Ovary (tissue), 9 donors: Measurements from ENCODE around the gene PPP1R37. TPM values are rescaled to one million over a fixed set of nuclear protein-coding genes. Genes with fewer than 3 reads are reported as not detected.
A peak's percentile ranks its signal among the peaks of the same experiment; 100 is the strongest.

Source experiments
- DNase-seq, 5 donors: peaks; one replicate each; pipeline ENCODE4 v3.0.0-alpha.2; 2019 to 2020
- H3K27ac ChIP-seq, 2 donors: fragments of 200-600 bp; one replicate each; pipeline versions ENCODE4 v1.5.1 to v1.8.0; 2019 to 2022
- H3K27me3 ChIP-seq: fragments of 200-600 bp; one replicate; pipeline ENCODE4 v1.8.0; 2022
- H3K36me3 ChIP-seq: fragments of 200-600 bp; sonication (generic); one replicate; pipeline ENCODE4 v1.5.1; 2019
- H3K4me1 ChIP-seq: one replicate; pipeline ENCODE4 v1.8.1; 2013; ENCODE audit warnings: mild to moderate bottlenecking, moderate library complexity; ENCODE audit not compliant: insufficient read depth
- H3K4me3 ChIP-seq: fragments of 200-600 bp; sonication (generic); one replicate; pipeline ENCODE4 v1.5.1; 2017
- H3K9me3 ChIP-seq, 2 donors: fragments of 200-600 bp in 1 of 2; sonication (generic) in 1 of 2; one replicate each; pipeline versions ENCODE4 v1.5.1 to v1.8.1; 2013 to 2019; ENCODE audit warnings: mild to moderate bottlenecking in 1 of 2, moderate library complexity in 1 of 2
- EP300 ChIP-seq: sonication (generic); formaldehyde crosslinking; IDR thresholded peaks from one replicate; pipeline ENCODE4 v1.6.1; 2017; ENCODE audit warnings: antibody characterized with exemption
- POLR2A ChIP-seq: fragments of 450-650 bp; IDR thresholded peaks from one replicate; pipeline ENCODE4 v1.6.1; 2017; ENCODE audit warnings: antibody characterized with exemption, mild to moderate bottlenecking, moderate library complexity
- WGBS, 3 donors: extraction: QIAGEN DNeasy Blood & Tissue Kit in 1 of 3; methylation state at CpG; one replicate each; pipeline versions ENCODE4 v1.1.5 to v1.1.7; 2013 to 2017; 5-methylcytosine and 5-hydroxymethylcytosine counted together
- intact Hi-C, 4 donors: fragments of 100-400 bp; cut with DNase I; formaldehyde crosslinking; loops; one replicate each; pipeline versions ENCODE4 v1.11.0 to v1.15.1; 2022 to 2023
- polyA plus RNA-seq, 2 donors: library from polyadenylated mRNA; stranded (reverse); fragments of 200-250 nt in 1 of 2; fragments of 350-450 nt in 1 of 2; fragmentation: Illumina TruSeq in 1 of 2; extraction: RNeasy Lipid Tissue Mini Kit (QIAGEN cat#74804) in 1 of 2; gene quantifications; one replicate each; pipeline ENCODE4 v1.2.3, GENCODE V29; 2013 to 2014
- total RNA-seq, 7 donors: library from RNA; depleted of rRNA in 2 of 7; stranded (reverse); fragments of >200 nt in 2 of 7; fragmentation: NEBNext Ultra II Directional in 3 of 7; extraction: Animal tissue kit (Norgen Biotek cat#: 25700) in 3 of 7; gene quantifications; one replicate each; pipeline versions ENCODE4 v1.1.0 to v1.2.4, GENCODE V29; 2016 to 2023
- TF ChIP-seq, protein P1 (sequence below), 3 donors: fragments of 450-650 bp in 2 of 3; fragments of 200-600 bp in 1 of 3; IDR thresholded peaks; one replicate each; pipeline versions ENCODE4 v1.5.1 to v1.8.0; 2016 to 2022; ENCODE audit warnings: antibody characterized with exemption in 3 of 3, mild to moderate bottlenecking in 1 of 3
- donor health status: DM: no; HTN: no; CAD: no; lungs with moderate emphysema.
- donor health status: DM: no; HTN: no; CAD: no.
- donor health status: Bipolar disorder and iron deficiency.
- donor health status: DM: yes; HTN: yes; CAD: no.
- donor health status: DM: no; HTN: no; CAD: no.
- donor health status: DM: yes; HTN: yes; CAD: no.

The PPP1R37 gene
- total and polyA plus RNA-seq, 9 donors, result 5.5 to 28.4 (median 20.2) TPM

DNA sequence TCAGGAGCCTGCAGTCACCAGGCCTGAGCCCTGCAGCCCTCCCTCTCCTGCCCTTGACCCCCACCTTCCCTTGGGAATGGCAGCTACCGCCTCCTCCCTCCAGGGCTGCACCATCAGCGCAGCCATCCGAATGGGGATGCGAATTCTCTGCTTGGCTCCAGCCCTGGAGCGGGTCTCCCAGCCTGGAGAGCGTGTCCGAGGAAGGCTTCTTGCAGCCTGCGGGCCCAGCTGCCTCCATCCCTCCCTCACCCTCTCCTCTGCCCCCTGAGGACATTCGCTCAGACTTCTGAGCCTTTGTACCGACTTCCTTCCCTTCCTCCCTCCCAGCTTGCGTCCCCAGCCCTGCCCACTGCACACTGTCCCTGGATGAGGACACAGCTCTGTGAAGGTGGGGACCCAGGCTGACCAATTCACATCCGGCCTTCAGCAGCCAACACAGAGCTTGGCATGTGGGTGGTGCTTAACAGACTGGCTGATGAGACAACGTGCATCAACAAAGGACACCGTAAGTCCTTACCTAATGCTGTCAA is 73.8 kb downstream of the PPP1R37 start:
- H3K4me1 ChIP-seq, result no peaks in the 10 kb centered on the region
- no peaks in the 10 kb centered on the region for H3K27me3 ChIP-seq
- DNase-seq, result no peak
- intact Hi-C loops, result no loop called here
- no peak for TF ChIP-seq EP300
- TF ChIP-seq, protein P1, sequence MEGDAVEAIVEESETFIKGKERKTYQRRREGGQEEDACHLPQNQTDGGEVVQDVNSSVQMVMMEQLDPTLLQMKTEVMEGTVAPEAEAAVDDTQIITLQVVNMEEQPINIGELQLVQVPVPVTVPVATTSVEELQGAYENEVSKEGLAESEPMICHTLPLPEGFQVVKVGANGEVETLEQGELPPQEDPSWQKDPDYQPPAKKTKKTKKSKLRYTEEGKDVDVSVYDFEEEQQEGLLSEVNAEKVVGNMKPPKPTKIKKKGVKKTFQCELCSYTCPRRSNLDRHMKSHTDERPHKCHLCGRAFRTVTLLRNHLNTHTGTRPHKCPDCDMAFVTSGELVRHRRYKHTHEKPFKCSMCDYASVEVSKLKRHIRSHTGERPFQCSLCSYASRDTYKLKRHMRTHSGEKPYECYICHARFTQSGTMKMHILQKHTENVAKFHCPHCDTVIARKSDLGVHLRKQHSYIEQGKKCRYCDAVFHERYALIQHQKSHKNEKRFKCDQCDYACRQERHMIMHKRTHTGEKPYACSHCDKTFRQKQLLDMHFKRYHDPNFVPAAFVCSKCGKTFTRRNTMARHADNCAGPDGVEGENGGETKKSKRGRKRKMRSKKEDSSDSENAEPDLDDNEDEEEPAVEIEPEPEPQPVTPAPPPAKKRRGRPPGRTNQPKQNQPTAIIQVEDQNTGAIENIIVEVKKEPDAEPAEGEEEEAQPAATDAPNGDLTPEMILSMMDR (IDR thresholded peaks at IDR 0.05), result no peak
- TF ChIP-seq POLR2A, result no peak
- H3K4me3 ChIP-seq, result no peak overlapping the region
- 58 to 66% (median 58%) methylated on average over 14 of the region's 14 CpGs for WGBS, 3 donors
- no peaks in the 10 kb centered on the region for H3K9me3 ChIP-seq
- H3K27ac ChIP-seq, result no peak overlapping the region
- no peaks in the 10 kb centered on the region for H3K36me3 ChIP-seq

DNA sequence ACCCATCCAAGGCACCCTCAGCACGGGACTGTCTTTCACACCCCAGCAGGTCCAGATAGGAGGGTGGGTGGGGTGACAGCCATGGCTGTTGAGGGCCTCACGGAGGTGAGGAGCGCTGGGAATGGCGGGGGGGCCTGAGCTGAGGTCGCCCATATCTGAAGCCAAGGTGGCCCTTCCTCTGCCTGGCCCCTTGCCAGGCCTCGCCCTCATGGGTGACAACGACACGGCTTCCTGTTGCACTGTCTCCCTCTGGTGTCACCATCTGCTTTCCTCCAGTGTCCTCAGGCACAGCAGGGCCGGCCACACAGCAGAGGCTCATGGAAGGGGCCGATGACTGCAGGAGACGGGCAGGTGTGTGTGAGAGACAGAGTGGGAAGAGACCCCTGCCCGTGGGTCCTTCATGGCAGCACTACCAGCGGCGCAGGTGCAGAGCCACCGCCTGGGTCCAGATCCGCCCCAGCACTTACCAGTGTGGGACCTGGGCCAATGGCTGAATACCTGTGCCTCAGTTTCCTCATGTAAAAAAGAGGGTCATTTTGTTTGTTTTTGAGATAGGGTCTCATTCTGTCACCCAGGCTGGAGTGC is 75.9 kb downstream of the PPP1R37 start:
- Histone ChIP-seq H3K9me3 (no peaks in the 10 kb centered on the region), H3K27me3 (no peaks in the 10 kb centered on the region), H3K27ac (no peak overlapping the region), H3K4me1 (no peaks in the 10 kb centered on the region), H3K36me3 (no peaks in the 10 kb centered on the region), H3K4me3 (no peak overlapping the region)
- 86 to 92% (median 90%) methylated on average over 16 of the region's 16 CpGs for WGBS, 3 donors
- DNase-seq, result peak in 1 of 5 donors; percentile 37
- TF ChIP-seq POLR2A (no peak), EP300 (no peak)
- TF ChIP-seq, protein P1 (IDR thresholded peaks at IDR 0.05), result no peak
- intact Hi-C loops, result no loop called here

DNA sequence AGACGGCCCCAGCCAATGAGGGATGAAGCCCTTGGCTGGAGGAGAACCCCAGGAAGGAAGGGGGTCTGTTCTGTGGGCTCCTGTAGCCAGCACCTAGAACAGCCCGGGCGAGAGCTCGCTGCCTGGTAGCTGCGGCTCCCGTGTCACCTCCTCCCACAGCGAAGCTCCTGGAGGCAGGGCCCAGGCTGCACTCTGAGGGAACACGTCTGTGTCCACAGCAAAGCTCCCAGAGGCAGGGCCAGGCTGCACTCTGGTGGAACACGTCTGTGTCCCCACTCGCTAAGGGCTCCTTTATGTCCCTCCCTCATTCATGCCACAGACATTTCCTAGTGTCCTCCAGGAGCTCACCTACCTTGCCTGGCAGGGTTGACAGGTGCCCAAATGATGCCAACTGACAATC is 76.6 kb downstream of the PPP1R37 start:
- no peak for DNase-seq
- no peak overlapping the region for H3K4me3 ChIP-seq
- TF ChIP-seq, protein P1 (IDR thresholded peaks at IDR 0.05), result no peak
- no peak for TF ChIP-seq EP300
- TF ChIP-seq POLR2A, result no peak
- H3K9me3 ChIP-seq, result no peaks in the 10 kb centered on the region
- intact Hi-C loops, result no loop called here
- H3K4me1 ChIP-seq, result no peaks in the 10 kb centered on the region
- H3K27me3 ChIP-seq, result no peaks in the 10 kb centered on the region
- 85 to 93% (median 90%) methylated on average over 5 to 10 of the region's 10 CpGs for WGBS, 3 donors
- H3K27ac ChIP-seq, result no peak overlapping the region
- H3K36me3 ChIP-seq, result no peaks in the 10 kb centered on the region

DNA sequence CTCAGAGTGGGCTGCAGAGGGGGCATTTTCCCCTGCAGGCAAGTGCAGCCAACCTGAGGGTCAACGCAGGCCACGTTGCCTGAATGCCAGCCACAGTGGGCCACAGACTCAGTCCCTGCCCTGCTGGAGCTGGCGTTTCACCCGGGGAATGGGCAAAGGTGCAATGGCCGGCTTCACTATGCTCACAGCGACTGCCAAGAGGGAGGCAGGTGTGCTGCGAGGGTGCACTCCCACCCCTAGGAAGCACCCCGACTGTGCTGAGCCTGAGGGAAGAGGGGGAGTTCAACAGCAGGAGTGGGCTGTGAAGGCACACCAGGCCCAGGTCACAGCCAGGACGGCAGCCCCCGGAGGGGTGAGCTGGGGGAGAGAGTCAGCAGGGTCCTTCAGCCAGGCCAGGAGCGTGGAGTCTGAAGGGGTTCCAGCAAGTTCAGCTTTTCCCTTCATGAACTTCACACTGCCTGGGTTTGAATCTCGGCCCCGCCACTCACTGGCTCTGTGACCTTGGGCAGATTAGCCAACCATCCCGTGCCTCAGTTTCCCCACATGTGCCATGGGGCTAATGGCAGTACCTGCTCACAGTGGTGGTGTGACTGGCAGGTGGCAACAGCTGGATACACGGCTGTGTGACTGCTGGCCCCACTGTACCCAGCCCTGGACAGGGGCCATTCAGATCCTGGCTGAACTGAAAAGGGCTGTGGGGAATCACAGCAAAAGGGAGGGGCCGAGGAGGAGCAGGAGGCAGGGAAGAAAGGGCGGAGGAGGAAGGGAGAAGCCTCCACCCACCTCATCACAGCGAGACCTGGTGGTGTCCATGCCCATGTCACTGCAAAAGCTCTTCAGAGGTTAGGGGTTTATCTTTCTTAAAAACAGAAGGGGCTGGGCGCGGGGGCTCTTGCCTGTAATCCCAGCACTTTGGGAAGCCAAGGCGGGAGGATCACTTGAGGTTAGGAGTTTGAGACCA is 77.4 kb downstream of the PPP1R37 start:
- intact Hi-C loops, result no loop called here
- DNase-seq, result no peak
- H3K27me3 ChIP-seq, result no peaks in the 10 kb centered on the region
- WGBS, 3 donors, result 75 to 81% (median 78%) methylated on average over 21 of the region's 21 CpGs
- no peak for TF ChIP-seq EP300
- H3K27ac ChIP-seq, result no peak overlapping the region
- H3K4me3 ChIP-seq, result no peak overlapping the region
- H3K4me1 ChIP-seq, result no peaks in the 10 kb centered on the region
- H3K36me3 ChIP-seq, result no peaks in the 10 kb centered on the region
- H3K9me3 ChIP-seq, result no peaks in the 10 kb centered on the region
